A172 (cell line): ENCODE data around the gene MUC13. TPM values are rescaled to one million over a fixed set of nuclear protein-coding genes. Genes with fewer than 3 reads are reported as not detected.
A peak's percentile ranks its signal among the peaks of the same experiment; 100 is the strongest.

Source experiments
- DNase-seq: peaks from one replicate; pipeline ENCODE4 v3.0.0-alpha.2; 2015; ENCODE audit warnings: low spot score
- total RNA-seq: library from RNA; depleted of rRNA; stranded (reverse); fragments of >200 nt; shearing (Covaris generic); gene quantifications from 2 replicates; pipeline ENCODE4 v1.2.3, GENCODE V29; 2014; rRNA removed

MUC13 gene
- 0.17 TPM in 1 of 2 replicates, not detected in the other for total RNA-seq

DNA sequence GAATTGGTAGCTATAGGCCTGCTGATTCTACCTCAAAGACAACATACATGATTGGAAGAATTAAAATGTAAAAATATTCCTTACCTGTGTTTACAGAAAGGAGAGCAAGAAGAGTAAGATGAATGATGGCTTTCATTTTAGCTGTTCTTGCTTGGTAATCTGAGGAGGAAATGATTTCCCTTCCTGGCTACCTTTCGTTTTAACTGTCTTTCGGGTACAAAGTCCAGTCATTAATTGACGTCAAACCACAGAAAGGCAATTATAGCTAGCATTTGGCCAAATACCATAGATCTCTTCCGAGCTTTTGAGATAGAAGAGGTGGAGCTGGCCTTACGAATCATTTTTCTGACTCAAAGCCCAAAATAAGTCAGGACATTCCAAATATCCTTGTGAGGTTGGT is at the start of gene MUC13:
Gene MUC13, minus strand, starts transcription at position 175 of the 400 bp plus-strand sequence. Its CDS starts 39 bp downstream, at position 136.
- DNase-seq, result no peak

- no peak for DNase-seq
Observed at GRCh38 chr3:124982855-124983254, 48.3 kb upstream of the MUC13 start.

DNA sequence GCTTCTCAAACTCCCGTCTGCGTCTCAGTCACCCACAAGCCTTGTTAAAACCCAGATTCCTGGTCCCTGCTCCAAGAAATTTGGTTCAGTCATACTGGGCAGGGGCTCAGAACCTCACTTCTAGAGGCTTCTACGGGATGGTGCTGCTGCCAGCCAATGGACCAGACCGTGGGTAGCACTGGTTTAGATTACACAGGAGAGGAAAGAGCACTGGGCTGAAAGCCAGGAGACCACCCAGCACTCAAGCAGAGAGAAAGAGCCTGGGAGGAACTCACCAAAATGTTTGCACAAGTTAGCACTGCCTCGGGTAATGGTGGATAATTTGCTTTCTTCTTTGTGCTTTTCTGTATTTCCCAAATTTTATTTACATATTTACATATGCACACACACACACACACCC is 46.9 kb upstream of the MUC13 start:
- DNase-seq, result no peak

GRCh38 chr3:124978627-124979026 is 44.1 kb upstream of the MUC13 start:
- DNase-seq, result no peak

GRCh38 chr3:124976383-124976782 is 41.8 kb upstream of the MUC13 start:
- no peak for DNase-seq

GRCh38 chr3:124974691-124975090 is 40.1 kb upstream of the MUC13 start:
- DNase-seq, result no peak

- no peak for DNase-seq
Observed at GRCh38 chr3:124973290-124973689, 38.7 kb upstream of the MUC13 start.

DNA sequence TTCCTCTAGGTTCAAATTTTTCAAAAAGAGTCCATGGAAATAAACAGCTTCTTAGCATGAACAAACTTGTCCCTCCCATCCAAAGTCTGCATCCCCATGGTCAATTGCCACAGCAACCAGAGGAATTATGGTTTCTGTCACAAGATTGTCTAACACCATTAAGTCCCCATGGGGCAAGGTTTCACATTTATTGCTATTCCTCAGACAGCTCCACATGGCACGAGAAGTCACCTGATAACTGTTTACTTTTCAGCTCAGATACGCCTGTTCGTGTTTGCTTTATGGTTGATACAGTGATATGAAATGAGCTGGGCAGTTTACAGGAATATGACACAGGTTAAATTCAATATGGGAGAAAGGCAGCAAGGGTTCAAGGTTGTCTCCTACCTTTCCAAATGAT is 37.9 kb upstream of the MUC13 start:
- no peak for DNase-seq

- DNase-seq, result no peak
Observed at GRCh38 chr3:124969963-124970722, 35.6 kb upstream of the MUC13 start.

- DNase-seq, result no peak
Observed at GRCh38 chr3:124969190-124969589, 34.6 kb upstream of the MUC13 start.

- DNase-seq, result no peak
Observed at GRCh38 chr3:124967964-124968363, 33.4 kb upstream of the MUC13 start.

- no peak for DNase-seq
Observed at GRCh38 chr3:124966521-124967445, 32.2 kb upstream of the MUC13 start.

- DNase-seq, result no peak
Observed at GRCh38 chr3:124965413-124965812, 30.9 kb upstream of the MUC13 start.

- DNase-seq, result no peak
Observed at GRCh38 chr3:124964387-124964786, 29.8 kb upstream of the MUC13 start.

GRCh38 chr3:124963755-124964154 is 29.2 kb upstream of the MUC13 start:
- DNase-seq, result no peak

DNA sequence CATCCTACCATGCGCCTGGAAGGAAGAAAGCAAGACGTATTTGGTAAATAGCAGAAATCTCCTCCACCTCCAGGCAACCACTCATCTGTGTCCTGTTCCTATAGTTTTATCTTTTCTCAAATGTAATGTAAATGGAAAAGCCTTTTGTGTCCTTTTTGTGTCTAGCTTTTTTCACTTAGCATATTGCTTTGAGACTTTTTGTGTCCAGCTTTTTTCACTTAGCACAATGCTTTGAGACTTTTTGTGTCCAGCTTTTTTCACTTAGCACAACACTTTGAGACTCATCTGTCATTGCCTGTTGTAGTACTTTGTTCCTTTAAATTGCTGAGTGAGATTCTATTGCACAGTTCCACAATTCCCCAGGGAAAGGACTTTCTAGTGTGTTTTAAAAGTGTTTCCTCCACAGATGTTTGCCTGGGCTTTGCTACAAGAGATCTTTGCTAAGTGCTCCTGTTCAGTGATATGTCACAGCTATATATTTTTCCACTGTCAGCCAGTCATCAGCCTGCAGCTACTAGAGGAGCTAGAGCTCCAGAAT is 27.9 kb upstream of the MUC13 start:
- no peak for DNase-seq

DNA sequence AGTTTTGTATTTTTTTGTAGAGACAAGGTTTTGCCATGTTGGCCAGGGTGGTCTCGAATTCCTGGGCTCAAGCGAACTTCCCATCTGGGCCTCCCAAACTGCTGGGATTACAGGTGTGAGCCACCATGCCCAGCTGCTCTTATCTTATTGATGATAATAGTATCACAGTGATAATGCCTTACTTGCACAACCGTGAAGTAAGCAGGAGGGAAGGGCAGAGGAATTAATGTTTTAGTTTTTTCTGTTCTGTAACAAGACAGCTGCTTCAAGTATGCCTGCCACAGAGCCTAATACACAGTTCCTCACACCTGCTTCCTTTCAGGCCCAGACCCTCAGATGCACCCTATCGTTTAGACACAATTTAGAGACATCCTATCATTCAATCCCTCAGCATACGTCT is 26.1 kb upstream of the MUC13 start:
- no peak for DNase-seq

- DNase-seq, result no peak
Observed at GRCh38 chr3:124960105-124960504, 25.6 kb upstream of the MUC13 start.

DNA sequence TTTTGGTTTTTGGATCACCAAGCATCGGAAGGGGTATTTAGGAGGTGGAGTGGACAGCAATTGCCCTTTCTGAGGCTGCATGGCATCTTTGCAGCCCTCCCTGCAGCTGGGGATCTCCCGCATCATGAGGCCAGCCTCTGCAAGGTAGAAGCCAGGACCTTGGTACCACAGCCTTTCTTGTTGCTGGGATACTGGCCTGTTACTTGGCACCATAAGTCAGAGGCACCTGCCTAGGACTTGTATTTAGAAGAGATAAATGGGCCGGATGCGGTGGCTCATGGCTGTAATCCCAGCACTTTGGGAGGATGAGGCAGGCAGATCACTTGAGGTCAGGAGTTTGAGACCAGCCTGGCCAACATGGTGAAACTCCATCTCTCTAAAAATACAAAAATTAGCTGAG is 23.4 kb upstream of the MUC13 start:
- DNase-seq, result peak; percentile 65

- no peak for DNase-seq
Observed at GRCh38 chr3:124952282-124952855, 17.8 kb upstream of the MUC13 start.

GRCh38 chr3:124951511-124952281 is 17.1 kb upstream of the MUC13 start:
- DNase-seq, result peak; percentile 23
